Ovary (tissue), 9 donors: ENCODE measurements around the gene KIF23. TPM values are rescaled to one million over a fixed set of nuclear protein-coding genes. Genes with fewer than 3 reads are reported as not detected.

Experiments used
- DNase-seq, 5 donors: peaks; one replicate each; pipeline ENCODE4 v3.0.0-alpha.2; 2019 to 2020
- H3K27ac ChIP-seq, 2 donors: fragments of 200-600 bp; one replicate each; pipeline versions ENCODE4 v1.5.1 to v1.8.0; 2019 to 2022
- H3K27me3 ChIP-seq: fragments of 200-600 bp; one replicate; pipeline ENCODE4 v1.8.0; 2022
- H3K36me3 ChIP-seq: fragments of 200-600 bp; sonication (generic); one replicate; pipeline ENCODE4 v1.5.1; 2019
- H3K4me1 ChIP-seq: one replicate; pipeline ENCODE4 v1.8.1; 2013; ENCODE audit warnings: mild to moderate bottlenecking, moderate library complexity; ENCODE audit not compliant: insufficient read depth
- H3K4me3 ChIP-seq: fragments of 200-600 bp; sonication (generic); one replicate; pipeline ENCODE4 v1.5.1; 2017
- H3K9me3 ChIP-seq, 2 donors: fragments of 200-600 bp in 1 of 2; sonication (generic) in 1 of 2; one replicate each; pipeline versions ENCODE4 v1.5.1 to v1.8.1; 2013 to 2019; ENCODE audit warnings: mild to moderate bottlenecking in 1 of 2, moderate library complexity in 1 of 2
- EP300 ChIP-seq: sonication (generic); formaldehyde crosslinking; IDR thresholded peaks from one replicate; pipeline ENCODE4 v1.6.1; 2017; ENCODE audit warnings: antibody characterized with exemption
- POLR2A ChIP-seq: fragments of 450-650 bp; IDR thresholded peaks from one replicate; pipeline ENCODE4 v1.6.1; 2017; ENCODE audit warnings: antibody characterized with exemption, mild to moderate bottlenecking, moderate library complexity
- WGBS, 3 donors: extraction: QIAGEN DNeasy Blood & Tissue Kit in 1 of 3; methylation state at CpG; one replicate each; pipeline versions ENCODE4 v1.1.5 to v1.1.7; 2013 to 2017; 5-methylcytosine and 5-hydroxymethylcytosine counted together
- intact Hi-C, 4 donors: fragments of 100-400 bp; cut with DNase I; formaldehyde crosslinking; loops; one replicate each; pipeline versions ENCODE4 v1.11.0 to v1.15.1; 2022 to 2023
- polyA plus RNA-seq, 2 donors: library from polyadenylated mRNA; stranded (reverse); fragments of 200-250 nt in 1 of 2; fragments of 350-450 nt in 1 of 2; fragmentation: Illumina TruSeq in 1 of 2; extraction: RNeasy Lipid Tissue Mini Kit (QIAGEN cat#74804) in 1 of 2; gene quantifications; one replicate each; pipeline ENCODE4 v1.2.3, GENCODE V29; 2013 to 2014
- total RNA-seq, 7 donors: library from RNA; depleted of rRNA in 2 of 7; stranded (reverse); fragments of >200 nt in 2 of 7; fragmentation: NEBNext Ultra II Directional in 3 of 7; extraction: Animal tissue kit (Norgen Biotek cat#: 25700) in 3 of 7; gene quantifications; one replicate each; pipeline versions ENCODE4 v1.1.0 to v1.2.4, GENCODE V29; 2016 to 2023
- TF ChIP-seq, protein P1 (sequence below), 3 donors: fragments of 450-650 bp in 2 of 3; fragments of 200-600 bp in 1 of 3; IDR thresholded peaks; one replicate each; pipeline versions ENCODE4 v1.5.1 to v1.8.0; 2016 to 2022; ENCODE audit warnings: antibody characterized with exemption in 3 of 3, mild to moderate bottlenecking in 1 of 3
- donor health status: DM: no; HTN: no; CAD: no; lungs with moderate emphysema.
- donor health status: DM: no; HTN: no; CAD: no.
- donor health status: Bipolar disorder and iron deficiency.
- donor health status: DM: yes; HTN: yes; CAD: no.
- donor health status: DM: no; HTN: no; CAD: no.
- donor health status: DM: yes; HTN: yes; CAD: no.

The KIF23 gene
- total and polyA plus RNA-seq, 9 donors, result 0.51 to 3.1 (median 1.0) TPM

DNA sequence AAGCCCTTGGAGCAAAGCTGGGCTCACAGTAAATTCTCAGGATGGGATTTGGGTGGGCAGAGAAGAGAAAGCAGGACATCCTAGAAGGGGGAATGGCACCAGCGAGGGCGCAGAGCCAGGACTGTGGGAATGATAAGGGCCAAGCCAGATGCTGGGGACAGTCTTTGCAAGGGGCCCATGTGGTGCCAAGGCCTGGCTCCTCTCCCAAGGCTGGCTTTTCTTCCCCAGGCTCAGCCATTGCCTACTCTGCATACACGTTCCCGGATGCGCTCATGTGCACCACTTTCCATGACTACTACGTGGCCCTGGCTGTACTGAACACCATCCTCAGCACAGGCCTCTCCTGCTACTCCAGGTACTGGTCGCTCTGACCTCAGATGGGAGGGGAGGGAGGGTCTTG, 24.7 kb upstream of the KIF23 start:
- 87 to 91% (median 90%) methylated on average over 7 of the region's 7 CpGs for WGBS, 3 donors
- no peak overlapping the region for H3K4me3 ChIP-seq
- H3K4me1 ChIP-seq, result no peaks in the 10 kb centered on the region
- DNase-seq, result no peak
- TF ChIP-seq, protein P1, sequence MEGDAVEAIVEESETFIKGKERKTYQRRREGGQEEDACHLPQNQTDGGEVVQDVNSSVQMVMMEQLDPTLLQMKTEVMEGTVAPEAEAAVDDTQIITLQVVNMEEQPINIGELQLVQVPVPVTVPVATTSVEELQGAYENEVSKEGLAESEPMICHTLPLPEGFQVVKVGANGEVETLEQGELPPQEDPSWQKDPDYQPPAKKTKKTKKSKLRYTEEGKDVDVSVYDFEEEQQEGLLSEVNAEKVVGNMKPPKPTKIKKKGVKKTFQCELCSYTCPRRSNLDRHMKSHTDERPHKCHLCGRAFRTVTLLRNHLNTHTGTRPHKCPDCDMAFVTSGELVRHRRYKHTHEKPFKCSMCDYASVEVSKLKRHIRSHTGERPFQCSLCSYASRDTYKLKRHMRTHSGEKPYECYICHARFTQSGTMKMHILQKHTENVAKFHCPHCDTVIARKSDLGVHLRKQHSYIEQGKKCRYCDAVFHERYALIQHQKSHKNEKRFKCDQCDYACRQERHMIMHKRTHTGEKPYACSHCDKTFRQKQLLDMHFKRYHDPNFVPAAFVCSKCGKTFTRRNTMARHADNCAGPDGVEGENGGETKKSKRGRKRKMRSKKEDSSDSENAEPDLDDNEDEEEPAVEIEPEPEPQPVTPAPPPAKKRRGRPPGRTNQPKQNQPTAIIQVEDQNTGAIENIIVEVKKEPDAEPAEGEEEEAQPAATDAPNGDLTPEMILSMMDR (IDR thresholded peaks at IDR 0.05), result no peak
- TF ChIP-seq POLR2A, result no peak
- TF ChIP-seq EP300, result no peak
- no peaks in the 10 kb centered on the region for H3K27me3 ChIP-seq
- H3K27ac ChIP-seq, result no peak overlapping the region
- intact Hi-C loops, result loop anchor here in 1 of 4 donors (10.0 kb wide), 1 partner anchor 245 kb away; no protein-coding TSS in a partner anchor
- no peaks in the 10 kb centered on the region for H3K9me3 ChIP-seq
- H3K36me3 ChIP-seq, result no peaks in the 10 kb centered on the region

DNA sequence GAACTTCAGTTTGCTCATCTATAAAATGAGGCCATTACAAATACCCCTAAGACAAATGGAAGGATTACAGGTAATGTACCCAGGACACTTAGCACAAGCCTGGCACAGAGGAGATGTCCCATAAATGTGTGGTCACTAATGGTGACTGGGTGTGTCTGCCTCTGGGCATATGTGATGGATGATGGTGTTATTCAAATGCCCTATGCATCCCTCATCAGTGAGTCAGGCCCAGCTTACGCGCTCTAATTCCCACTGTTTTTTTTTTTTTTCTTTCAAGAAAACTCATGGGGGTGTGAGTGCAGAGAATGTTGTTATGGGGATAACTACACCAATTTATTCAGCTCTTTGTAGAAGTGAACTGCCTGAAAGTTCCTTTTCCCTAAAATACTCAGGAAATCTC, 23.6 kb upstream of the KIF23 start:
- intact Hi-C loops, result loop anchor here in 1 of 4 donors (5.0 kb wide), 1 partner anchor 333 kb away; no protein-coding TSS in a partner anchor
- Histone ChIP-seq H3K4me3 (no peak overlapping the region), H3K27ac (no peak overlapping the region), H3K36me3 (no peaks in the 10 kb centered on the region), H3K9me3 (no peaks in the 10 kb centered on the region), H3K27me3 (no peaks in the 10 kb centered on the region), H3K4me1 (no peaks in the 10 kb centered on the region)
- DNase-seq, result no peak
- TF ChIP-seq, protein P1 (IDR thresholded peaks at IDR 0.05), result no peak
- no peak for TF ChIP-seq POLR2A
- TF ChIP-seq EP300, result no peak
- WGBS, 3 donors, result 93 to 98% (median 96%) methylated on average over 2 of the region's 2 CpGs

- H3K4me1 ChIP-seq, result no peaks in the 10 kb centered on the region
- H3K4me3 ChIP-seq, result no peak overlapping the region
- 90 to 95% (median 94%) methylated on average over 11 of the region's 11 CpGs for WGBS, 3 donors
- H3K27ac ChIP-seq, result no peak overlapping the region
- H3K36me3 ChIP-seq, result no peaks in the 10 kb centered on the region
- no peaks in the 10 kb centered on the region for H3K9me3 ChIP-seq
- DNase-seq, result no peak
- H3K27me3 ChIP-seq, result no peaks in the 10 kb centered on the region
- TF ChIP-seq POLR2A, result no peak
- no peak for TF ChIP-seq EP300
- TF ChIP-seq, protein P1 (IDR thresholded peaks at IDR 0.05), result no peak
- intact Hi-C loops, result loop anchor here in 1 of 4 donors (5.0 kb wide), 1 partner anchor 334 kb away; no protein-coding TSS in a partner anchor
Measured at GRCh38 chr15:69391046-69391757, 22.9 kb upstream of the KIF23 start.

DNA sequence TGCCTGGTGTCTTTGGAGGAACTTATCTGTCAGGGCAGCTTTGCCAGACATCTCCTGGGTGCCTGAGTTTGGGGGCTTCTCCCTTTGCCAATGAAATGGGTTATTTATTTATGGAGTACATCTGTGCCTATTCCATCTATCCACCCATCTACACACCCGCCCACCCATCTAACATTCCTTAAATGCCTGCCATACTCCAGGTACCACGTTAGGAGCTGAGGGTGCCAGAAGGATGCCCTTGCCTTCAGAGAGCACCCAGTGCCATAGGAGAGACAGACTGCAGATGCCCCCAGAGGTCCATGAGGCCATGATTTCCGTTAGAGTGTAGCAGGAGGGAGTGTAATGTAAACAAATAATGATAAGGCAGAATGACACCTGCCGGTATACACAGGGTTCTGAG, 21.8 kb upstream of the KIF23 start:
- H3K36me3 ChIP-seq, result no peaks in the 10 kb centered on the region
- DNase-seq, result no peak
- no peak overlapping the region for H3K27ac ChIP-seq
- TF ChIP-seq EP300 (no peak), POLR2A (no peak)
- TF ChIP-seq, protein P1 (IDR thresholded peaks at IDR 0.05), result no peak
- H3K27me3 ChIP-seq, result no peaks in the 10 kb centered on the region
- intact Hi-C loops, result loop anchor here in 1 of 4 donors (5.0 kb wide), 1 partner anchor 335 kb away; no protein-coding TSS in a partner anchor
- H3K4me1 ChIP-seq, result no peaks in the 10 kb centered on the region
- 67 to 74% (median 67%) methylated on average over 4 of the region's 4 CpGs for WGBS, 3 donors
- H3K9me3 ChIP-seq, result no peaks in the 10 kb centered on the region
- no peak overlapping the region for H3K4me3 ChIP-seq
